Lower leg skin (tissue), 3 donors: ENCODE results near the gene PTPRT.

ENCODE experiments used
- POLR2A ChIP-seq, 2 donors: fragments of 450-650 bp; IDR thresholded peaks; one replicate each; pipeline ENCODE4 v1.6.1; 2016 to 2017; ENCODE audit warnings: antibody characterized with exemption in 2 of 2, mild to moderate bottlenecking in 1 of 2, moderate library complexity in 1 of 2
- TF ChIP-seq, protein P1 (sequence below), 3 donors: fragments of 450-650 bp; IDR thresholded peaks; one replicate each; pipeline ENCODE4 v1.5.1; 2016; ENCODE audit warnings: antibody characterized with exemption in 3 of 3, mild to moderate bottlenecking in 3 of 3, moderate library complexity in 2 of 3

GRCh38 chr20:42443200-42443599 is 746.5 kb downstream of the PTPRT start:
- TF ChIP-seq, protein P1, sequence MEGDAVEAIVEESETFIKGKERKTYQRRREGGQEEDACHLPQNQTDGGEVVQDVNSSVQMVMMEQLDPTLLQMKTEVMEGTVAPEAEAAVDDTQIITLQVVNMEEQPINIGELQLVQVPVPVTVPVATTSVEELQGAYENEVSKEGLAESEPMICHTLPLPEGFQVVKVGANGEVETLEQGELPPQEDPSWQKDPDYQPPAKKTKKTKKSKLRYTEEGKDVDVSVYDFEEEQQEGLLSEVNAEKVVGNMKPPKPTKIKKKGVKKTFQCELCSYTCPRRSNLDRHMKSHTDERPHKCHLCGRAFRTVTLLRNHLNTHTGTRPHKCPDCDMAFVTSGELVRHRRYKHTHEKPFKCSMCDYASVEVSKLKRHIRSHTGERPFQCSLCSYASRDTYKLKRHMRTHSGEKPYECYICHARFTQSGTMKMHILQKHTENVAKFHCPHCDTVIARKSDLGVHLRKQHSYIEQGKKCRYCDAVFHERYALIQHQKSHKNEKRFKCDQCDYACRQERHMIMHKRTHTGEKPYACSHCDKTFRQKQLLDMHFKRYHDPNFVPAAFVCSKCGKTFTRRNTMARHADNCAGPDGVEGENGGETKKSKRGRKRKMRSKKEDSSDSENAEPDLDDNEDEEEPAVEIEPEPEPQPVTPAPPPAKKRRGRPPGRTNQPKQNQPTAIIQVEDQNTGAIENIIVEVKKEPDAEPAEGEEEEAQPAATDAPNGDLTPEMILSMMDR (IDR thresholded peaks at IDR 0.05), result no peak
- TF ChIP-seq POLR2A (IDR thresholded peaks at IDR 0.05), result no peak
